HG03135 (cell line): Measurements from ENCODE around the gene DYTN.

Experiments
- ATAC-seq: cut with Tn5 transposase; IDR thresholded peaks from one replicate; pipeline ENCODE4 v1.9.1; 2021; ENCODE audit warnings: mild to moderate bottlenecking, moderate library complexity; ENCODE audit not compliant: unreplicated experiment

The DYTN gene

DNA sequence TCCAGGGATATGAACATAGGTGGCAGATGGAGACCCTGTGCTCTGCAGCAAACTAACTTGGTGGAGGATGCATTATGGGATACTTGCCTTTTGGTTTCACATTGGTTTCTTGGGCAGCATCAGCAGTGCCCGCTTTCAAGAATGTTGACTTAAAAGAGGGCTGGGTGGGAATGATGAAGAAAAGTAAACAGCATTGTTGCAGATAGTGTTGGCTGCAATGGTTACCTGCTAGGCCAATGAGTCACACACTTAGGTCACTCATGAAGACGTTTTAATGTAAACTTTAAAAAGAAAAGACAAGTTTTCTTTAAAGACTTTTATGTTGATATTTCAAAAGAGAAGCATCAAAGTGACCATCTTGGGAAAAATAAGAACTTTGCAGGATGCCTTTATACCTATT, 102.0 kb downstream of the DYTN start:
- no peak for ATAC-seq

DNA sequence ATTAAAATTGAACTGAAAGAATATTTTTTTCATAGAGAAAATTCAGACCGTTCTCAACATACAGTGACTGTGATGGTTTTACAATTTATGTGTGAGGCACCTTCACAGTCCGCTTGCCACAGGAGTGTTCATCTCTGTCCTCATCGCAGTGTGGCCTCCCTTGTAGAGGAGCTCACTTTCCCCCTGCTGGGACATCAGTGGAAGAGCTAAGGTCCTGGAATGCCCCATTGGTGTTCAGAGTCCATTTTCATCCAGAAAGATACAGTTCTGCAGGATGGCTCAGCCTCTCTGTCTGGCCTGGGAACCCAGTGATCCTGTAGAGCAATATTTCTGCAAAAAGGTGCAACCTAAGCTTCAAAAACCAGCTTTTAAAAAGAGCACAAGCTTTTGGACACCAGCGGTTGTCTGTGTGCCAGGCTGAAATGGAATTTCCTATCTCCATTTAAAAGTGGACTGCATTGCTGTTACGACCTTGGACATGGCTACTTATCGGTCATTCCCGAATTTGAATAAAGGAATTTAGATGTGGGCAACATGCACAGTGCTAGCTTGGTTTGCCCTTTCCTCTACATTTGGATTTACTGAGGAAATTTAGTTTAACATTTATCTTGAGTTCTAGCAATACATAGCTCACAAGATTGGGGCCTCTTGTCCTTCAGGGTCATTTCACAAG, 102.6 kb downstream of the DYTN start:
- ATAC-seq, result no peak

DNA sequence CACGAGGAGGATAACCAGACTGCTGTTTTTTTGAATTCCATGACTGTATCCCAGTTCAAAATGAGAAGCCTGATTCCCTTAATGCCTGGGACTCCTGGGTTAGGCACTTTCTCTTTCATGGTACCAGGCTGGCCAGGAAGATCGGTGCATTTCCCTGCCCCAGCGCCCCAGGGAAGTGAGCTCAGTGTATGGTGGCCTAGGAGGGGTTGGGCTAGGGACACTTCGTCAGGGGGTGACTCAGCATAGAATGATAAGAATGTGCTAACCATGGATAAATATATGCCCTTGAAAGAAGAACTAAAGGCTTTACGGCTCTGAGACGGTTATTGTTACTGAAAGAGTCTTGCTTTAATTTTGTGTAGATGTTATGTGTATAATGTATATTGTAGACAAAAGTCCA, 103.4 kb downstream of the DYTN start:
- ATAC-seq, result no peak

DNA sequence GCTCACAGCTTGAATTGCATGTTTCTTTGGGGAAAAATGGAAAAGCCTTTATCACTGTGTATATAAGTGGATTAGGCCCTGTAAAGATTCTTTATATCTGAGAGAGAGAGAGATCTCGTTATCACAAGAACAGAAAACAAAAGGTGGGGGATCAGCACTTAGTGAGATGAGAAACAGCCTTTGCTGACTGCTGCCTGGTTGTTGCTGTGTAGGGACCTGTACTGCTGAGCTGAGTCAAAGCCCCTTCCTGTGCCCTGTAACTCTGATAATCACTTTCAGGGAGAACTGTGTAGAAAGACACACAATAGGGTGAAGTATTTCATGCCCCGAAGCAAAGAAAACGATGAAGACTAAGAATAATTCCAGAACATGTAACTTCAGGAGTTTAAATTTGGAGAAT, 106.5 kb downstream of the DYTN start:
- ATAC-seq, result no peak

DNA sequence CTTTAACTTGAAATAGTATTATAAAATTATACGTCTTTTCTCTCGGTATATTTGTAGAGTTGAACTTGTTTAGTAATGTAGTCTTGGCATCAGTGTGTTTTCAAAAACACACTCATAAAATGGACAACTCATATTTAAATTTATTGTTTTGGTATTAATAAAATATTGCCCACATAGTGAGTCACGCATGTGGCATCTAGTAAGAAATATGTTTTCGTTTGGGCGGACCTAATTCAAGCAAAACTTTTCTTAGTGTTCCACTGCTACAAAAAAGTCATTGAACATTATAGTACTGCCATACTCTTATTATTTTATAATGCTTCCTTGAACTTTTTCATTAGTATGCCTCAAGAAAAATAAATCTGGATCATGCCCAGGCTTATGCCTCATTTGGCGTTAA, 107.0 kb downstream of the DYTN start:
- no peak for ATAC-seq

DNA sequence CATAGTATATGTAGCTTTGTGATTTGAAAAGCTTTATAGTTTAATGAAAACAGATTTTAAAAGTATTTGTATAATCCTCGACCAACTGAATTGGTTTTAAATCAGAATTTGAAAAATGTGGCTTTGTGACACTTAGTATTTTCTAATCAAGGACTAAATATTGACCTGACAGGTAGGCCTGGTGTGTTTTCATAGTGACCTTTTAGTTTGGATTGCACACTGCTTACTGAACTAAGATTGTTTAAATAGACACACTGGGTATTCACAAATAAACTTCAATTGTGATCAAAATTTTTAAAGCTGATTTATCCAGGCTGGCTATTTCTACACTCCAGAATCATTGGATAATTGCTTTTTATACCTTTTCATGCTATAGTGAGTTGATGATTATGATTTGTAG, 107.7 kb downstream of the DYTN start:
- no peak for ATAC-seq

DNA sequence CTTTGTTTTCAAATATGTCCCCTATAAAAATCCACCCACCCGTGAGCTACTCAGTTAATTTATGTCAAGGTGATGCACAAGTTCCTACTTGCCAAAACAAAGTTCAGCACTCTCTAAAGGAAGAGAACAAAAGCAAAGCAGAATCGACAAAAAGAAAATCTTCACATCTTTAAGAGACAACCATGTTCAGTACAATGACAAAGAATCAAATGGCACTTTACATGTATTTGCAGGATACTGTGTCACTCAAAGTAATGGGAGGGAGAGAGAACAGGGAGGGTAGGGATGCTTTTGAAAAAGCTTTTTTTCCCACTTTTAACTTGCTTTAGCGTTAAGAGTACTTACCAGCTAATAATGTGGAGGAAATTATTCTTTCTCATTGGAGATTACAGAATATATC, 115.0 kb downstream of the DYTN start:
- ATAC-seq, result no peak
